SU-DHL-6 (cell line): Measurements from ENCODE around the gene MAIP1.

ENCODE experiments used
- H2AFZ ChIP-seq: fragments of 200-600 bp; sonication (generic); 2 replicates; pipeline ENCODE4 v1.6.1; 2014; ENCODE audit warnings: low read depth, mild to moderate bottlenecking, moderate library complexity, mixed read lengths, antibody characterized with exemption, low read length; ENCODE audit not compliant: severe bottlenecking
- H3F3A ChIP-seq: fragments of 200-600 bp; shearing (Covaris generic); 2 replicates; pipeline ENCODE4 v1.6.0; 2016; ENCODE audit warnings: antibody characterized with exemption, mild to moderate bottlenecking; ENCODE audit not compliant: insufficient read depth
- H3K27ac ChIP-seq: fragments of 200-600 bp; sonication (generic); 2 replicates; pipeline ENCODE4 v1.5.1; 2016; ENCODE audit warnings: low read depth, mild to moderate bottlenecking, low read length, moderate library complexity, mixed read lengths
- H3K27me3 ChIP-seq: fragments of 200-600 bp; sonication (generic), shearing (Covaris generic); 2 replicates; pipeline ENCODE4 v1.6.0; 2014; ENCODE audit warnings: mild to moderate bottlenecking, low read length
- H3K36me3 ChIP-seq: fragments of 200-600 bp; sonication (generic); 2 replicates; pipeline ENCODE4 v1.6.1; 2014; ENCODE audit warnings: mild to moderate bottlenecking, low read length, mixed read lengths
- H3K4me2 ChIP-seq: fragments of 300-600, 200-600 bp; shearing (Covaris generic), sonication (generic); 2 replicates; pipeline ENCODE4 v1.6.0; 2014; ENCODE audit warnings: low read length, low read depth, mild to moderate bottlenecking; ENCODE audit not compliant: poor library complexity, severe bottlenecking
- H3K4me3 ChIP-seq: fragments of 200-600 bp; sonication (generic); 2 replicates; pipeline ENCODE4 v1.5.1; 2014; ENCODE audit warnings: antibody characterized with exemption, low read length, mild to moderate bottlenecking, mixed read lengths; ENCODE audit not compliant: insufficient read depth, poor library complexity, severe bottlenecking
- H3K79me2 ChIP-seq: fragments of 200-600 bp; sonication (generic); 2 replicates; pipeline ENCODE4 v1.6.1; 2014; ENCODE audit warnings: mild to moderate bottlenecking, low read length, moderate library complexity; ENCODE audit not compliant: insufficient read depth
- H3K9ac ChIP-seq: fragments of 200-600 bp; sonication (generic); 2 replicates; pipeline ENCODE4 v1.7.0; 2014; ENCODE audit warnings: mild to moderate bottlenecking, low read length
- H3K9me2 ChIP-seq: fragments of 200-600 bp; sonication (generic); replicated peaks from 2 replicates; pipeline ENCODE4 v1.6.1; 2014; ENCODE audit warnings: low read length; ENCODE audit not compliant: insufficient read depth
- H3K9me3 ChIP-seq: fragments of 200-600 bp; sonication (generic); 2 replicates; pipeline ENCODE4 v1.6.1; 2014; ENCODE audit warnings: low read length, mixed read lengths; ENCODE audit not compliant: insufficient read depth
- H4K20me1 ChIP-seq: fragments of 200-600 bp; sonication (generic); 2 replicates; pipeline ENCODE4 v1.6.1; 2014; ENCODE audit warnings: low read depth, mild to moderate bottlenecking, antibody characterized with exemption, low read length, moderate library complexity, mixed read lengths
- CTCF ChIP-seq: fragments of 200-600 bp; sonication (generic); IDR thresholded peaks from one replicate; pipeline ENCODE4 v1.5.1; 2017; ENCODE audit warnings: antibody characterized with exemption, mild to moderate bottlenecking, low read length, moderate library complexity; ENCODE audit not compliant: insufficient read depth, poor library complexity, severe bottlenecking
- EZH2phosphoT487 ChIP-seq: fragments of 200-600 bp; sonication (generic), shearing (Covaris generic); conservative IDR thresholded peaks from 2 replicates; pipeline ENCODE4 v1.6.1; 2018; ENCODE audit warnings: mild to moderate bottlenecking, antibody characterized with exemption, low read length, moderate library complexity, mixed read lengths

The MAIP1 gene

DNA sequence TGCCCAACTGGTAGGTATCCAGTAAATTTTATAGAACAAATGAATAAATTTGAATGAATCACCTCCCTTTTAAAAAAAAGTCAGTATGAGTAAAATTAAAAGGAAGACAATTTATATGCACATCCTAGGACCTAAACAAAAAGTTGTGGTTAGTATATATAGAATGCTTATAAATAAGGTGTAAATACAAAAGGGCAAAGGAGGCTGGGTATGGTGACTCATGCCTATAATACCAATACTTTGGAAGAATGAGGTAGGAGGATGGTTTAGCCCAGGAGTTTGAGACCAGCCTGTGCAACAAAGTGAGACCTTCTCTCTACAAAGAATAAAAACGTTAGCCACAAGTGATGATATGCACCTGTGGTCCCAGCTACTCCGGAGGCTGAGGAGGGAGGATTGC, 31.5 kb upstream of the MAIP1 start:
- H3K9me2 ChIP-seq: no peaks in the 10 kb centered on the region
- H3F3A ChIP-seq: peaks cover 23% of the 10 kb centered on the region
- no peak overlapping the region for H3K4me3 ChIP-seq
- H3K9me3 ChIP-seq: no peaks in the 10 kb centered on the region
- H3K79me2 ChIP-seq: peaks cover 64% of the 10 kb centered on the region
- H3K27ac ChIP-seq: no peak overlapping the region
- peaks cover 13% of the 10 kb centered on the region; the same call in 1 of the 2 replicates for H4K20me1 ChIP-seq
- no peak overlapping the region for H3K9ac ChIP-seq
- TF ChIP-seq EZH2phosphoT487: no peak
- no peak for TF ChIP-seq CTCF
- H3K4me2 ChIP-seq: no peak overlapping the region
- no peaks in the 10 kb centered on the region for H3K27me3 ChIP-seq
- no peak overlapping the region for H2AFZ ChIP-seq
- H3K36me3 ChIP-seq: peaks cover 28% of the 10 kb centered on the region; the same call in 1 of the 2 replicates

- no peaks in the 10 kb centered on the region for H3K9me2 ChIP-seq
- H3K27me3 ChIP-seq: no peaks in the 10 kb centered on the region
- TF ChIP-seq CTCF (no peak), EZH2phosphoT487 (no peak)
- H3K79me2 ChIP-seq: peaks cover 40% of the 10 kb centered on the region
- no peak overlapping the region for H3K27ac ChIP-seq
- no peak overlapping the region for H2AFZ ChIP-seq
- H3K9ac ChIP-seq: no peak overlapping the region
- H3K4me2 ChIP-seq: no peak overlapping the region
- no peaks in the 10 kb centered on the region for H3K9me3 ChIP-seq
- H4K20me1 ChIP-seq: peaks cover 12% of the 10 kb centered on the region; the same call in 1 of the 2 replicates
- no peak overlapping the region for H3K4me3 ChIP-seq
- peaks cover 34% of the 10 kb centered on the region for H3F3A ChIP-seq
- peaks cover 36% of the 10 kb centered on the region; the same call in 1 of the 2 replicates for H3K36me3 ChIP-seq
Observed at GRCh38 chr2:199926806-199927205, 28.6 kb upstream of the MAIP1 start.

DNA sequence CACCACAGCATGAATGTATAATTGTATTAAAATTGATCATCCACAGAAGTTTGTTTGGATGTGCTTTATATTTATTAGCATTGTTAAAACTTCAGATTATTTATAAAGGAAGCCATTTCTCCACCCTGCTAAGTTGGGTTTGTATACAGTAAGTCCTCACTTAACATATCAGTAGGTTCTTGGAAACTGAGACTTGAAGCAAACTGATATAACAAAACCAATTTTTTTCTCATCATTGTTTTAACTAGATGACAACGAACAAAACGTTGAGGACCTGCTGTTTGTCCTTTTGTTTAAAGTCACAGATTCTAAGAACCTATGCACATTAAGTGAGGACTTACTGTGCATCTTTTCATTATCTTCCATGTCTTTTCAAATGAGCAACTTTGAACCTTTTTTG, 27.2 kb upstream of the MAIP1 start:
- Histone ChIP-seq H3K36me3 (peaks cover 40% of the 10 kb centered on the region; the same call in 1 of the 2 replicates), H4K20me1 (peaks cover 12% of the 10 kb centered on the region; the same call in 1 of the 2 replicates), H3K9me2 (no peaks in the 10 kb centered on the region), H3K79me2 (peaks cover 27% of the 10 kb centered on the region), H3K9ac (no peak overlapping the region), H3K9me3 (no peaks in the 10 kb centered on the region), H3K4me3 (no peak overlapping the region), H3K27me3 (no peaks in the 10 kb centered on the region), H2AFZ (no peak overlapping the region), H3F3A (peaks cover 38% of the 10 kb centered on the region), H3K4me2 (no peak overlapping the region), H3K27ac (no peak overlapping the region)
- TF ChIP-seq EZH2phosphoT487 (no peak), CTCF (no peak)
